Measurements from ENCODE around the gene TMEM269. TPM values are rescaled to one million over a fixed set of nuclear protein-coding genes. Genes with fewer than 3 reads are reported as not detected.

TMEM269 gene
- total RNA-seq, 2 donors from 2014 or later = 0.20 to 0.66 TPM

GRCh38 chr1:42801832-42802473 lies 17.2 kb downstream of the TMEM269 start:
- Histone ChIP-seq H3K9ac (ENCODE audit: extremely low read depth, low read length, poor library complexity, severe bottlenecking) (no peak overlapping the region), H3K9me3 (ENCODE audit: control insufficient read depth, low read length) (peaks cover 24% of the 10 kb centered on the region), H3K4me1 (ENCODE audit: control insufficient read depth, insufficient read depth, low read length) (no peaks in the 10 kb centered on the region), H3K27ac (ENCODE audit: low read depth, low read length) (no peak overlapping the region), H3K4me3 (ENCODE audit: low read length) (no peak overlapping the region), H3K36me3 (ENCODE audit: control insufficient read depth, insufficient read depth, low read length) (peaks cover 22% of the 10 kb centered on the region), H3K27me3 (ENCODE audit: control insufficient read depth, insufficient read depth, low read length, poor library complexity, severe bottlenecking) (no peaks in the 10 kb centered on the region)
- Mint-ChIP-seq H3K36me3 (ENCODE audit: low read depth) (peaks cover 33% of the 10 kb centered on the region), H3K4me1 (peaks cover 9% of the 10 kb centered on the region), H3K4me3 (no peak overlapping the region), H3K27me3 (ENCODE audit: insufficient read depth) (no peaks in the 10 kb centered on the region), H3K27ac (no peak overlapping the region), H3K9me3 (peaks cover 27% of the 10 kb centered on the region)
- DNase-seq = no peak
- WGBS, 2 experiments (ENCODE audit: insufficient coverage in 1 of 2, insufficient read length in 1 of 2) = 94% methylated on average over 8 of the region's 8 CpGs
- TF ChIP-seq CTCF (conservative IDR thresholded peaks at IDR 0.05) = no peak

- no peak overlapping the region for H3K4me3 ChIP-seq (ENCODE audit: low read length)
- DNase-seq = no peak
- no peaks in the 10 kb centered on the region for H3K27me3 ChIP-seq (ENCODE audit: control insufficient read depth, insufficient read depth, low read length, poor library complexity, severe bottlenecking)
- peaks cover 24% of the 10 kb centered on the region for H3K9me3 ChIP-seq (ENCODE audit: control insufficient read depth, low read length)
- Mint-ChIP-seq H3K27me3 (ENCODE audit: insufficient read depth) (no peaks in the 10 kb centered on the region), H3K27ac (no peak overlapping the region), H3K4me1 (no peaks in the 10 kb centered on the region), H3K9me3 (peaks cover 27% of the 10 kb centered on the region), H3K4me3 (no peak overlapping the region), H3K36me3 (ENCODE audit: low read depth) (peaks cover 53% of the 10 kb centered on the region)
- no peak overlapping the region for H3K9ac ChIP-seq (ENCODE audit: extremely low read depth, low read length, poor library complexity, severe bottlenecking)
- no peak overlapping the region for H3K27ac ChIP-seq (ENCODE audit: low read depth, low read length)
- no peak for TF ChIP-seq CTCF (conservative IDR thresholded peaks at IDR 0.05)
- H3K4me1 ChIP-seq (ENCODE audit: control insufficient read depth, insufficient read depth, low read length) = no peaks in the 10 kb centered on the region
- peaks cover 34% of the 10 kb centered on the region for H3K36me3 ChIP-seq (ENCODE audit: control insufficient read depth, insufficient read depth, low read length)
Observed at GRCh38 chr1:42806171-42806570, 21.4 kb downstream of the TMEM269 start.

- H3K27me3 ChIP-seq (ENCODE audit: control insufficient read depth, insufficient read depth, low read length, poor library complexity, severe bottlenecking) = no peaks in the 10 kb centered on the region
- no peak overlapping the region for H3K27ac Mint-ChIP-seq
- H3K4me1 Mint-ChIP-seq = no peaks in the 10 kb centered on the region
- H3K4me3 ChIP-seq (ENCODE audit: low read length) = no peak overlapping the region
- no peaks in the 10 kb centered on the region for H3K27me3 Mint-ChIP-seq (ENCODE audit: insufficient read depth)
- DNase-seq = no peak
- H3K4me1 ChIP-seq (ENCODE audit: control insufficient read depth, insufficient read depth, low read length) = no peaks in the 10 kb centered on the region
- WGBS, 2 experiments (ENCODE audit: insufficient coverage in 1 of 2, insufficient read length in 1 of 2) = 95 to 97% methylated on average over 5 of the region's 5 CpGs
- no peak overlapping the region for H3K9ac ChIP-seq (ENCODE audit: extremely low read depth, low read length, poor library complexity, severe bottlenecking)
- H3K36me3 ChIP-seq (ENCODE audit: control insufficient read depth, insufficient read depth, low read length) = peaks cover 38% of the 10 kb centered on the region
- no peak overlapping the region for H3K27ac ChIP-seq (ENCODE audit: low read depth, low read length)
- peaks cover 27% of the 10 kb centered on the region for H3K9me3 Mint-ChIP-seq
- no peak overlapping the region for H3K4me3 Mint-ChIP-seq
- H3K9me3 ChIP-seq (ENCODE audit: control insufficient read depth, low read length) = peaks cover 24% of the 10 kb centered on the region
- no peak for TF ChIP-seq CTCF (conservative IDR thresholded peaks at IDR 0.05)
- H3K36me3 Mint-ChIP-seq (ENCODE audit: low read depth) = peaks cover 56% of the 10 kb centered on the region
Observed at GRCh38 chr1:42806593-42806992, 21.8 kb downstream of the TMEM269 start.
